SK-N-SH (cell line): Measurements from ENCODE around the gene PPP1R14B.

Source experiments
- CTCF ChIP-seq: fragments of 200-600 bp; sonication (generic); IDR thresholded peaks from 2 replicates; pipeline ENCODE4 v1.6.1; 2017; ENCODE audit warnings: antibody characterized with exemption, mild to moderate bottlenecking, moderate library complexity
- EZH2phosphoT487 ChIP-seq: fragments of 200-600 bp; sonication (generic); IDR thresholded peaks from 2 replicates; pipeline ENCODE4 v1.6.1; 2017; ENCODE audit warnings: low read depth, mixed run types, mild to moderate bottlenecking, antibody characterized with exemption, moderate library complexity, borderline replicate concordance
- MXI1 ChIP-seq: IDR thresholded peaks from 2 replicates; pipeline ENCODE4 v1.6.1; 2012; ENCODE audit warnings: mild to moderate bottlenecking, low read depth, low read length, improper control_type of control experiment
- POLR2AphosphoS5 ChIP-seq: IDR thresholded peaks from 2 replicates; pipeline ENCODE4 v1.6.1; 2012; ENCODE audit warnings: low read depth, low read length
- RAD21 ChIP-seq: IDR thresholded peaks from 2 replicates; pipeline ENCODE4 v1.6.1; 2012; ENCODE audit warnings: mild to moderate bottlenecking, low read length
- RCOR1 ChIP-seq: fragments of 150-350 bp; IDR thresholded peaks from 2 replicates; pipeline ENCODE4 v1.6.1; 2017; ENCODE audit warnings: antibody characterized with exemption, low read length
- TAF1 ChIP-seq: IDR thresholded peaks from 2 replicates; pipeline ENCODE4 v1.6.1; 2012; ENCODE audit warnings: low read depth, mild to moderate bottlenecking, low read length, moderate library complexity, borderline replicate concordance
- TEAD4 ChIP-seq: IDR thresholded peaks from 2 replicates; pipeline ENCODE4 v1.4.0; 2012; ENCODE audit warnings: mild to moderate bottlenecking, borderline replicate concordance; ENCODE audit not compliant: insufficient read depth
- YY1 ChIP-seq: IDR thresholded peaks from 2 replicates; pipeline ENCODE4 v1.4.0; 2012; ENCODE audit warnings: low read depth, mild to moderate bottlenecking

DNA sequence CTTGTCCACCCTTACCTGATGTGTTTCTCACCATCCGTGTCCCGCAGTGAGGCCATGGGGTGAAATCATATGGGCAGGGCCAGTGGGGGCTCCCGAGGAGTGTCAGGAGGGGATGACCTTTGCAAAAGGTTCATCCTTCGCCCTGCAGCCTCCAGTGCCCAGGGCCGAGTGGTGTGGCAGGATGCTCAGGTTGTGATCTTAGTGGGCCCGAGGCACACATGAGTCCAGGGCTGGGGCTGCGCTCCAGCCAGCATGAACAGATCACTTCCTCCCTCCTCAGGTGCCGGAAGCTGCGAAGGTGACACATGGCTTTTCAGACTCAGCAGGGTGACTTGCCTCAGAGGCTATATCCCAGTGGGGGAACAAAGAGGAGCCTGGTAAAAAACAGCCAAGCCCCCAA lies 8.7 kb downstream of the PPP1R14B start:
- TF ChIP-seq RAD21 (no peak), MXI1 (no peak), YY1 (no peak), RCOR1 (no peak), CTCF (no peak), POLR2AphosphoS5 (no peak), TAF1 (no peak), EZH2phosphoT487 (no peak), TEAD4 (no peak)
